PC-3 (cell line): Measurements from ENCODE around the gene P2RX4. TPM values are rescaled to one million over a fixed set of nuclear protein-coding genes. Genes with fewer than 3 reads are reported as not detected.

ENCODE experiments used
- ATAC-seq: fragments of 200-7000 bp; cut with Tn5 transposase; 2 replicates; pipeline ENCODE4 v1.9.1; 2020; ENCODE audit warnings: mild to moderate bottlenecking, moderate library complexity
- BruUV-seq: library from RNA; stranded (reverse); fragments of 400-500 nt; replicated peaks from 2 replicates; lab custom pipeline; 2021; lab: Mats Ljungman, UMichigan
- CTCF ChIA-PET: fragments of 300-600 bp; sonication (Branson Sonifier 250); formaldehyde crosslinking; loops from one replicate; lab custom pipeline; 2022; ENCODE audit warnings: antibody characterized with exemption; lab: Charles Lee
- POLR2A ChIA-PET: fragments of 300-600 bp; sonication (Branson Sonifier 250); formaldehyde crosslinking; loops from one replicate; lab custom pipeline; 2022; ENCODE audit warnings: antibody characterized with exemption; ENCODE audit not compliant: unreplicated experiment; lab: Charles Lee
- DNase-seq: peaks from one replicate; pipeline ENCODE4 v3.0.0-alpha.2; 2015
- H2AFZ ChIP-seq: fragments of 300-600 bp; sonication (generic); 2 replicates; pipeline ENCODE4 v1.6.0; 2016; ENCODE audit warnings: antibody characterized with exemption, low read length
- H3F3A ChIP-seq: fragments of 300-600 bp; sonication (generic); one replicate; pipeline ENCODE4 v1.6.0; 2017; ENCODE audit warnings: antibody characterized with exemption, low read length, control low read depth, mild to moderate bottlenecking; ENCODE audit not compliant: unreplicated experiment
- H3K27ac ChIP-seq: fragments of 300-600 bp; sonication (generic); 2 replicates; pipeline ENCODE4 v1.5.1; 2016; ENCODE audit warnings: mild to moderate bottlenecking, low read length
- H3K27me3 ChIP-seq: fragments of 300-600 bp; sonication (generic); 2 replicates; pipeline ENCODE4 v1.6.1; 2016; ENCODE audit warnings: low read length, mixed read lengths
- H3K36me3 ChIP-seq: fragments of 300-600 bp; sonication (generic); 2 replicates; pipeline ENCODE4 v1.6.1; 2016; ENCODE audit warnings: low read depth, mixed run types, low read length, mixed read lengths
- H3K4me1 ChIP-seq: fragments of 300-600 bp; sonication (generic); 2 replicates; pipeline ENCODE4 v1.5.1; 2016; ENCODE audit warnings: low read length; ENCODE audit not compliant: insufficient read depth
- H3K4me2 ChIP-seq: fragments of 300-600 bp; sonication (generic); 2 replicates; pipeline ENCODE4 v1.6.0; 2016; ENCODE audit warnings: low read length
- H3K4me3 ChIP-seq: fragments of 300-600 bp; sonication (generic); 2 replicates; pipeline ENCODE4 v1.5.1; 2016; ENCODE audit warnings: mild to moderate bottlenecking, low read length, mixed read lengths
- H3K79me2 ChIP-seq: fragments of 300-600 bp; sonication (generic); 2 replicates; pipeline ENCODE4 v1.6.1; 2017; ENCODE audit warnings: low read length, mixed read lengths
- H3K9ac ChIP-seq: fragments of 300-600 bp; sonication (generic); 2 replicates; pipeline ENCODE4 v1.6.0; 2016; ENCODE audit warnings: mild to moderate bottlenecking, low read length
- H3K9me2 ChIP-seq: fragments of 300-600 bp; sonication (generic); replicated peaks from 2 replicates; pipeline ENCODE4 v1.6.1; 2016; ENCODE audit warnings: mixed run types, low read length, mixed read lengths
- H3K9me3 ChIP-seq: fragments of 300-600 bp; sonication (generic); 2 replicates; pipeline ENCODE4 v1.6.1; 2016; ENCODE audit warnings: low read length, mixed read lengths
- H4K20me1 ChIP-seq: fragments of 300-600 bp; sonication (generic); 2 replicates; pipeline ENCODE4 v1.6.1; 2016; ENCODE audit warnings: low read length, mixed read lengths
- CTCF ChIP-seq: fragments of 300-600 bp; sonication (generic); conservative IDR thresholded peaks from 2 replicates; pipeline ENCODE4 v1.5.1; 2017; ENCODE audit warnings: antibody characterized with exemption, low read depth, mild to moderate bottlenecking, low read length
- EZH2 ChIP-seq: fragments of 300-600 bp; sonication (generic); IDR thresholded peaks from one replicate; pipeline ENCODE4 v1.6.1; 2017; ENCODE audit warnings: antibody characterized with exemption, mild to moderate bottlenecking, low read length; ENCODE audit not compliant: unreplicated experiment
- EZH2phosphoT487 ChIP-seq: fragments of 300-600 bp; sonication (generic); IDR thresholded peaks from 2 replicates; pipeline ENCODE4 v1.6.1; 2018; ENCODE audit warnings: mild to moderate bottlenecking, antibody characterized with exemption, low read length, borderline replicate concordance
- intact Hi-C: fragments of 100-400 bp; cut with micrococcal nuclease; formaldehyde crosslinking; loops from 2 replicates; pipeline ENCODE4 v1.9.0; 2023
- total RNA-seq: library from RNA; depleted of rRNA; stranded (reverse); fragments of >200 nt; gene quantifications from 2 replicates; pipeline ENCODE4 v1.2.3, GENCODE V29; 2014

Gene P2RX4
- total RNA-seq, 1 experiment from 2014 or later = 21.6 TPM

- no peak overlapping the region for H3K9ac ChIP-seq
- POLR2A ChIA-PET = no interaction called here
- no peaks in the 10 kb centered on the region for H3K27me3 ChIP-seq
- DNase-seq = no peak
- peaks cover 22% of the 10 kb centered on the region for H3K4me1 ChIP-seq
- H4K20me1 ChIP-seq = no peaks in the 10 kb centered on the region
- H3K36me3 ChIP-seq = 0 out of 2 replicates have a peak, but pooled peaks cover 4% of the 10 kb centered on the region
- no peaks in the 10 kb centered on the region for H3K79me2 ChIP-seq
- no peaks in the 10 kb centered on the region for H3K9me2 ChIP-seq
- H3K9me3 ChIP-seq = no peaks in the 10 kb centered on the region
- no peak overlapping the region for H2AFZ ChIP-seq
- CTCF ChIA-PET = no interaction called here
- no peak overlapping the region for H3K4me3 ChIP-seq
- intact Hi-C loops = loop anchor here (1.0 to 2.0 kb wide), 3 partner anchors 98 to 168 kb away; partner anchors contain the start of gene P2RX7
- H3K27ac ChIP-seq = no peak overlapping the region
- TF ChIP-seq CTCF (no peak), EZH2phosphoT487 (no peak), EZH2 (no peak)
- H3K4me2 ChIP-seq = no peak overlapping the region
- no TSS peak for BruUV-seq
- no peaks in the 10 kb centered on the region for H3F3A ChIP-seq
- no peak; the same call in 1 of the 2 replicates for ATAC-seq
These were observed 20.6 kb downstream of the P2RX4 start for GRCh38 chr12:121230538-121230907.

- no TSS peak for BruUV-seq
- CTCF ChIA-PET = no interaction called here
- no peak overlapping the region for H3K27ac ChIP-seq
- intact Hi-C loops = no loop called here
- H3K4me3 ChIP-seq = no peak overlapping the region
- TF ChIP-seq CTCF (no peak), EZH2 (no peak)
- H4K20me1 ChIP-seq = no peaks in the 10 kb centered on the region
- no peak overlapping the region for H2AFZ ChIP-seq
- POLR2A ChIA-PET = no interaction called here
- no peak overlapping the region for H3K9ac ChIP-seq
- no peaks in the 10 kb centered on the region for H3K9me3 ChIP-seq
- H3K4me2 ChIP-seq = no peak overlapping the region
- H3K27me3 ChIP-seq = no peaks in the 10 kb centered on the region
- DNase-seq = no peak
- no peaks in the 10 kb centered on the region for H3K9me2 ChIP-seq
- H3K4me1 ChIP-seq = peaks cover 19% of the 10 kb centered on the region
- H3K36me3 ChIP-seq = 0 out of 2 replicates have a peak, but pooled peaks cover 7% of the 10 kb centered on the region
- no peaks in the 10 kb centered on the region for H3K79me2 ChIP-seq
- no peak for ATAC-seq
- H3F3A ChIP-seq = no peaks in the 10 kb centered on the region
These were observed 22.2 kb downstream of the P2RX4 start for GRCh38 chr12:121232163-121232562.

- Histone ChIP-seq H3K4me3 (no peak overlapping the region), H3F3A (no peaks in the 10 kb centered on the region)
These were observed 23.2 kb downstream of the P2RX4 start for GRCh38 chr12:121232977-121233627.

More at GRCh38 chr12:121232977-121233627, 23.2 kb downstream of the P2RX4 start:
- H3K79me2 ChIP-seq = no peaks in the 10 kb centered on the region
- H4K20me1 ChIP-seq = no peaks in the 10 kb centered on the region
- H3K27me3 ChIP-seq = no peaks in the 10 kb centered on the region
- ChIA-PET CTCF (no interaction called here), POLR2A (interaction anchor here (0.7 kb wide), 1 partner anchor 687 kb away, joined by 3 read pairs; no protein-coding TSS in a partner anchor)
- H3K9me2 ChIP-seq = no peaks in the 10 kb centered on the region
- H2AFZ ChIP-seq = no peak overlapping the region
- TF ChIP-seq EZH2 (no peak), EZH2phosphoT487 (no peak), CTCF (0 out of 2 replicates have a peak, but pooled peaks have one; percentile 13)
- no peak overlapping the region for H3K4me2 ChIP-seq
- no peak overlapping the region for H3K27ac ChIP-seq
- BruUV-seq = no TSS peak
- intact Hi-C loops = no loop called here
- ATAC-seq (no peak), DNase-seq (no peak)
- peaks cover 11% of the 10 kb centered on the region; the same call in 1 of the 2 replicates for H3K36me3 ChIP-seq
- H3K9me3 ChIP-seq = no peaks in the 10 kb centered on the region
- H3K9ac ChIP-seq = no peak overlapping the region
- peaks cover 10% of the 10 kb centered on the region; the same call in 1 of the 2 replicates for H3K4me1 ChIP-seq
